Measurements from ENCODE around the gene RAB11FIP2. TPM values are rescaled to one million over a fixed set of nuclear protein-coding genes. Genes with fewer than 3 reads are reported as not detected.

RAB11FIP2 gene
- total RNA-seq, 1 donor, result 35.5 TPM

DNA sequence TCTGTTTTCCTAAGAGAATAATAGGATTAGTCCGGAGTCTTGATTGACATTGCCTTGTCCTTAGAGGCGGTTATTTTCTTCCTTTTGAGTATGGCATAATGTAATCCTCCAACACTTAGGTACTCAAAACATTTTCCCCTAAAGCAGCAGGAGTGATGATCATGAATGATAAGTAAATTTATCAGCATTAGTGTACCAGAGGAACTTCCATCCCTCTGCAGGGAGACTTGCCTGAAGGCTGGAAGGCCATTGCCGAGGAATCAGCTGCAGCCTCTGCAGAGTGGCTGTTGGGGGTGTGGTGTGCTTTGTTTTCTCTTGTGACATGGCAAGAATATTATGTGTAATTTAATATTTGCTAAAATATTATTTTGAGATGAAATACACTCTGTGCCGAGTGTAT, 56.8 kb downstream of the RAB11FIP2 start:
- TF ChIP-seq, protein P1, sequence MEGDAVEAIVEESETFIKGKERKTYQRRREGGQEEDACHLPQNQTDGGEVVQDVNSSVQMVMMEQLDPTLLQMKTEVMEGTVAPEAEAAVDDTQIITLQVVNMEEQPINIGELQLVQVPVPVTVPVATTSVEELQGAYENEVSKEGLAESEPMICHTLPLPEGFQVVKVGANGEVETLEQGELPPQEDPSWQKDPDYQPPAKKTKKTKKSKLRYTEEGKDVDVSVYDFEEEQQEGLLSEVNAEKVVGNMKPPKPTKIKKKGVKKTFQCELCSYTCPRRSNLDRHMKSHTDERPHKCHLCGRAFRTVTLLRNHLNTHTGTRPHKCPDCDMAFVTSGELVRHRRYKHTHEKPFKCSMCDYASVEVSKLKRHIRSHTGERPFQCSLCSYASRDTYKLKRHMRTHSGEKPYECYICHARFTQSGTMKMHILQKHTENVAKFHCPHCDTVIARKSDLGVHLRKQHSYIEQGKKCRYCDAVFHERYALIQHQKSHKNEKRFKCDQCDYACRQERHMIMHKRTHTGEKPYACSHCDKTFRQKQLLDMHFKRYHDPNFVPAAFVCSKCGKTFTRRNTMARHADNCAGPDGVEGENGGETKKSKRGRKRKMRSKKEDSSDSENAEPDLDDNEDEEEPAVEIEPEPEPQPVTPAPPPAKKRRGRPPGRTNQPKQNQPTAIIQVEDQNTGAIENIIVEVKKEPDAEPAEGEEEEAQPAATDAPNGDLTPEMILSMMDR (IDR thresholded peaks at IDR 0.05; ENCODE audit: insufficient read depth, low read length), result no peak
- no peak overlapping the region for H3K4me3 ChIP-seq (ENCODE audit: low read depth, low read length)
- DNase-seq (ENCODE audit: low read depth), result no peak

- TF ChIP-seq, protein P1 (IDR thresholded peaks at IDR 0.05; ENCODE audit: insufficient read depth, low read length), result no peak
- no peak overlapping the region for H3K4me3 ChIP-seq (ENCODE audit: low read depth, low read length)
- no peak for DNase-seq (ENCODE audit: low read depth)
Observed at GRCh38 chr10:117988814-117989213, 57.9 kb downstream of the RAB11FIP2 start.

DNA sequence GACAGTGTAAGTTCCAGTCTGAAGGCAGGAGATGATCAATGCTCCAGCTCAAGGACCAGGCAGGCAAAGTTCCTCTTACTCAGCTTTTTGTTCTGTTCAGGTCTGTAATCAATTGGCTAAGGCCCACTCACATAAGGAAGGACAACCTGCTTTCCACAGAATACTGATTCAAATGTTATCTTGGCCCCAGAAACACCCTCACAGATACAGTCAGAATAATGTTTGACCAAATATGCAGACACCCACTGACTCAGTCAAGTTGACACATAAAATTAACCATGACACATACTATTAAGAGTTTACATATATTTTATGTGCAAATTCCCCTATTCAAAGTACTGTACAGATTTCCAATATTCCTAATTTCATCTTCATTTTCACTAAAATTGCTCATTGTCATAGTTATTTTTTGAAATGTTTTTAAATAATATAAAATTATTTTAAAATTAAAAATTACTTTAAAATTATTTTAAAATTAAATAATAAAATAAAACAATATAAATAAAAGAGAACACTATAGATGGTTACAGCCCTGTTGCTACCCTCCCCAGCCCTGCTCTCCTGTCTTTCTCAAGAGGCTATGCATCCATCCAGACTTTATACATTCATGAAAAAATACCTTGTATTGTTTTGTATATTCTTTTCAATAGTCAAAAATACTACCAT, 59.4 kb downstream of the RAB11FIP2 start:
- no peak for DNase-seq (ENCODE audit: low read depth)
- no peak overlapping the region for H3K4me3 ChIP-seq (ENCODE audit: low read depth, low read length)
- TF ChIP-seq, protein P1 (IDR thresholded peaks at IDR 0.05; ENCODE audit: insufficient read depth, low read length), result no peak

GRCh38 chr10:117983961-117984360, 62.8 kb downstream of the RAB11FIP2 start:
- H3K4me3 ChIP-seq (ENCODE audit: low read depth, low read length), result no peak overlapping the region
- DNase-seq (ENCODE audit: low read depth), result no peak
- TF ChIP-seq, protein P1 (IDR thresholded peaks at IDR 0.05; ENCODE audit: insufficient read depth, low read length), result no peak

DNA sequence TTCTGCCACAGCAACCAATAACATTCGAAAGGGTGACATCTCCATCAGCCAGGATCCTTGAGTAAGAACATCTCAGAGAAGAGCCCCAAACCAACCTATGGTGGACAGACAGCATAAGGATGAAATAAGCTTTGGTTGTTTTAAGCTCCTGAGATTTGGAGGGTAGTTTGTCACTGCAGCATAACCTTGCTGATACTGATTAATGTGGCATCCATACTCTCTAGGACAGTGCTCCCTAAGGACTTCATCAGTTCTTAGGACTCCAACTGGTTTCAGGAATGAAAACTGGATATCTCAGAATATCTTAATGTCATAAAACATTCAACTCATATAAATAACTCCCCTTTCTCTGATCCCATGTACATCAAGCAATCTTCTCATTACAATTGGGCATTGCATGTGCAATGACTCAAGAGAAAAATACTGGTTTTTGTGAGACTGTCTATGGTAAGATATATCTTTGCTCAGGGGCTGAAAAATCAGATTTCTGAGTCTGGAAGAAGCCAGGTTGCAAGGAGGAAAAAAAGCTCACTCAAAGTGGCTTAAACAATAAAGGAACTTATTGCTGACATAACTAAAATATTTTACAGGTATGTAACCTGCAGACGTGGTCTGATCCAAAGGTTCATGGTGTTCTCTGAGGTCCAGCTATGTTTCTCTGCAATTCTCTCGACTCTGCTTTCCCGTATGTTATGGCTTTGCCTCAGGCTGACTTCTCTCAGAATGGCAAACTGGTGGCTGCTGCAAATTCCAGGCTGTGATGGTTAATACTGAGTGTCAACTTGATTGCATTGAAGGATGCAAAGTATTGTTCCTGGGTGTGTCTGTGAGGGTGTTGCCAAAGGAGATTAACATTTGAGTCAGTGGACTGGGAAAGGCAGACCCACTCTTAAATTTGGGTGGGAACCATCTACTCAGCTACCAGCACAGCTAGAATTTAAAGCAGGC, 65.7 kb downstream of the RAB11FIP2 start:
- no peak overlapping the region for H3K4me3 ChIP-seq (ENCODE audit: low read depth, low read length)
- TF ChIP-seq, protein P1 (IDR thresholded peaks at IDR 0.05; ENCODE audit: insufficient read depth, low read length), result no peak
- DNase-seq (ENCODE audit: low read depth), result no peak

DNA sequence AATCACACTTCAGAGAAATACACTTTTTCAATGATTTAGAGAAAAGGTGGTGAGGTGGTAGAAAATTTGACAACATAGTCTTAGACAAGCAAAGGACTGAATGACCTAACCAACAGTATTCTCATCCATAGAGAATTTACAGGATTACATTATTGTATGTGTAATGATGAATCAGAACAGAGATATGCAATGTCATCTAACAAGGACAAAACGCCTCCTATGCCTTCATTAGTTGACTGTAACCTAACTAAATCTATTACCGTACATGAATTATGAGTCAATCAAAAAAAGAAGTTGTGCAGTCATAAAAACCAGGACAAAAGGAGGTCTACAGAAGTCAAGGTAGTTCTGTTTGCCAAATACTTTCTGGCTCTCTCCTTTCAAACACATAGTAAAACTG, 66.5 kb downstream of the RAB11FIP2 start:
- TF ChIP-seq, protein P1 (IDR thresholded peaks at IDR 0.05; ENCODE audit: insufficient read depth, low read length), result no peak
- H3K4me3 ChIP-seq (ENCODE audit: low read depth, low read length), result no peak overlapping the region
- peak; percentile 38 for DNase-seq (ENCODE audit: low read depth)
